HL-60 (cell line): ENCODE measurements around the gene B9D2.
"Not testable (repeated sequence)": the region's sequence is repeated elsewhere in the genome, so short reads cannot be mapped to it uniquely, and the experiment has no call there.

Experiments
- DNase-seq, 2 experiments: peaks; one replicate each; pipeline ENCODE4 v3.0.0-alpha.2; 2010 to 2020; ENCODE audit warnings: low read depth in 1 of 2, low spot score in 1 of 2
- H3K27ac ChIP-seq: fragments of 250-450 bp; sonication (Bioruptor Pico); replicated peaks from 2 replicates; pipeline ENCODE4 v1.5.1; 2020; ENCODE audit warnings: mild to moderate bottlenecking, moderate library complexity
- H3K27me3 ChIP-seq: fragments of 250-450 bp; sonication (Bioruptor Pico); 2 replicates; pipeline ENCODE4 v1.5.1; 2021; ENCODE audit warnings: mild to moderate bottlenecking, moderate library complexity; ENCODE audit not compliant: insufficient read depth, poor library complexity, severe bottlenecking
- H3K4me3 ChIP-seq: replicated peaks from 2 replicates; pipeline ENCODE4 v1.5.1; 2011; ENCODE audit warnings: mild to moderate bottlenecking, control low read depth, low read length; ENCODE audit not compliant: insufficient read depth
- GABPA ChIP-seq: IDR thresholded peaks from 2 replicates; pipeline ENCODE4 v1.6.1; 2012; ENCODE audit warnings: low read depth
- POLR2AphosphoS5 ChIP-seq: IDR thresholded peaks from 2 replicates; pipeline ENCODE4 v1.6.1; 2012; ENCODE audit warnings: low read depth
- REST ChIP-seq: IDR thresholded peaks from 2 replicates; pipeline ENCODE4 v1.6.1; 2012; ENCODE audit warnings: low read depth; ENCODE audit not compliant: insufficient replicate concordance
- SPI1 ChIP-seq: IDR thresholded peaks from 2 replicates; pipeline ENCODE4 v1.6.1; 2012; ENCODE audit warnings: low read depth, mild to moderate bottlenecking, borderline replicate concordance
- TF ChIP-seq, protein P1 (sequence below): IDR thresholded peaks from one replicate; pipeline ENCODE4 v1.5.1; 2011; ENCODE audit warnings: low read length, control low read depth, inconsistent platforms; ENCODE audit not compliant: insufficient read depth

The B9D2 gene

GRCh38 chr19:41350735-41351338, 13.1 kb downstream of the B9D2 start:
- H3K27me3 ChIP-seq = no peaks in the 10 kb centered on the region
- peak overlapping the region; percentile 20; the same call in 1 of the 2 replicates for H3K27ac ChIP-seq
- H3K4me3 ChIP-seq = peak overlapping the region; percentile 91
- no peak for TF ChIP-seq SPI1
- no peak for TF ChIP-seq REST
- TF ChIP-seq GABPA = no peak
- TF ChIP-seq, protein P1, sequence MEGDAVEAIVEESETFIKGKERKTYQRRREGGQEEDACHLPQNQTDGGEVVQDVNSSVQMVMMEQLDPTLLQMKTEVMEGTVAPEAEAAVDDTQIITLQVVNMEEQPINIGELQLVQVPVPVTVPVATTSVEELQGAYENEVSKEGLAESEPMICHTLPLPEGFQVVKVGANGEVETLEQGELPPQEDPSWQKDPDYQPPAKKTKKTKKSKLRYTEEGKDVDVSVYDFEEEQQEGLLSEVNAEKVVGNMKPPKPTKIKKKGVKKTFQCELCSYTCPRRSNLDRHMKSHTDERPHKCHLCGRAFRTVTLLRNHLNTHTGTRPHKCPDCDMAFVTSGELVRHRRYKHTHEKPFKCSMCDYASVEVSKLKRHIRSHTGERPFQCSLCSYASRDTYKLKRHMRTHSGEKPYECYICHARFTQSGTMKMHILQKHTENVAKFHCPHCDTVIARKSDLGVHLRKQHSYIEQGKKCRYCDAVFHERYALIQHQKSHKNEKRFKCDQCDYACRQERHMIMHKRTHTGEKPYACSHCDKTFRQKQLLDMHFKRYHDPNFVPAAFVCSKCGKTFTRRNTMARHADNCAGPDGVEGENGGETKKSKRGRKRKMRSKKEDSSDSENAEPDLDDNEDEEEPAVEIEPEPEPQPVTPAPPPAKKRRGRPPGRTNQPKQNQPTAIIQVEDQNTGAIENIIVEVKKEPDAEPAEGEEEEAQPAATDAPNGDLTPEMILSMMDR = no peak
- TF ChIP-seq POLR2AphosphoS5 = no peak
- no peak for DNase-seq

GRCh38 chr19:41346916-41347315, 17.0 kb downstream of the B9D2 start:
- DNase-seq, H3K27ac ChIP-seq: not testable (repeated sequence)

GRCh38 chr19:41344162-41344561, 19.8 kb downstream of the B9D2 start:
- H3K4me3 ChIP-seq = no peak overlapping the region
- TF ChIP-seq, protein P1 = no peak
- TF ChIP-seq SPI1 (no peak), POLR2AphosphoS5 (no peak), REST (no peak), GABPA (no peak)
- no peak for DNase-seq
- no peak overlapping the region for H3K27ac ChIP-seq
- no peaks in the 10 kb centered on the region for H3K27me3 ChIP-seq

More at GRCh38 chr19:41346916-41347315, 17.0 kb downstream of the B9D2 start:
- H3K4me3 ChIP-seq, H3K27me3 ChIP-seq: not testable (repeated sequence)

- TF ChIP-seq, protein P1 = no peak
- no peak for TF ChIP-seq POLR2AphosphoS5
- TF ChIP-seq GABPA = no peak
- no peak for TF ChIP-seq SPI1
- no peak for TF ChIP-seq REST
- Histone ChIP-seq H3K27ac (no peak overlapping the region), H3K4me3 (no peak overlapping the region), H3K27me3 (no peaks in the 10 kb centered on the region)
- no peak for DNase-seq
These were observed 22.1 kb downstream of the B9D2 start for GRCh38 chr19:41341669-41342490.
